Measurements from ENCODE around the gene ZFAND6.
"Not testable (repeated sequence)": the region's sequence is repeated elsewhere in the genome, so short reads cannot be mapped to it uniquely, and the experiment has no call there.

ZFAND6 gene

GRCh38 chr15:80099241-80099640 lies 39.8 kb downstream of the ZFAND6 start:
- no peak for DNase-seq (ENCODE audit: low spot score)

GRCh38 chr15:80099662-80100061 lies 40.2 kb downstream of the ZFAND6 start:
- not testable (repeated sequence) for DNase-seq (ENCODE audit: low spot score)

GRCh38 chr15:80100247-80100646 lies 40.8 kb downstream of the ZFAND6 start:
- DNase-seq (ENCODE audit: low spot score), result no peak

DNA sequence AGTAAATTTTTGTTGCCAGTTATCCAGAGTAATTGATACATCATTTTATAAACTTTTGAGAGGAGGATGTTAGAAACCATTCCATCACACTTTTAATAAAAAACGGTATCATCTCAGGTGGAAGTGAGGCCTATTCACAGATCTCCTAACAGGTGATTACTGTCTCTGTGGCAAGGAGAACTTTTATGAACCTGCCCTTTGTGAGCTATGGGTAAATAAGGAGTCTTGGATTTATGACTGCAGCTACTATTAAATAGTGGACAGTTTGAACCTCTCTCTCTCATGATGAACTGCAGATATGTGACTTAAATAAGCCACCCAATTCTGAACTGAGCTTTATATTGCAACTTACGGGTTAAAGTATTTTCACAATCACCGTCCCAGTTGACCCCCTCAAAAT lies 45.7 kb downstream of the ZFAND6 start:
- no peak for DNase-seq (ENCODE audit: low spot score)

DNA sequence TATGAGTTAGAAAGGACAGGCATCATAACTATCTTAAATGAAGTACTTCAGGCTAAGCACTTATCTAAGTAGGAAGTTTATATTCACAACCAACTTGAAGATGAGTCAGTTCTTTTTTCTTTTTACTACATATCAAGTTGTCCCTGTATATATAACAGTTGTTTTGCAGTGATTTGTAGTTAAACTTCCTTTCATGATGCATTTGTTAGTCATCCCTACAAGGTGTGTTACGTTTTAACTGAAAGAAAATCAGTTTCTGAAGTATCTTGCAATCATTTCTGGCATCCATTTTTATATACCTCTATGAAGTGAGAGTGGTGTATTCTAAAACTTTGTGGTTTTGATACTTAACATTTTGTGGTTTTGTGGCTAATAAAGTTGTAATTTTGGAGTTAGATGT lies 46.1 kb downstream of the ZFAND6 start:
- DNase-seq (ENCODE audit: low spot score), result peak; percentile 28

- no peak for DNase-seq (ENCODE audit: low spot score)
These were observed 46.6 kb downstream of the ZFAND6 start for GRCh38 chr15:80106051-80106450.

DNA sequence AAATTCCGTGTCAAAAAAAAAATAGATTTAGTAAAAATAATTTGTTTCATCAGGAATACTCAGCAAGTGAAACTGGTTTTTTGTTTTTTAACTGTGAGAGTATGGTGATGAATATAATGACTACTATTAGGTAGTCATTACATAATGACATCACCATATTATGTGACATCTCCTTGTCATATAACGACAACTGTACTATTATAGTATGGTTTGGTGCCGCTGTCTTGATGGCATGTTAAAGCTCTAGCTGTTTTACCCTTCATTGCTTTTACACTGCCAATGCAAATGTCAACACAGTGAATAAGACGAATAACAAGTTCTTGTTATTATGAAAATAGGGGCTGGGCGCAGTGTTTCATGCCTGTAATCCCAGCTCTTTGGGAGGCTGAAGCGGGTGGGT lies 47.7 kb downstream of the ZFAND6 start:
- no peak for DNase-seq (ENCODE audit: low spot score)

DNA sequence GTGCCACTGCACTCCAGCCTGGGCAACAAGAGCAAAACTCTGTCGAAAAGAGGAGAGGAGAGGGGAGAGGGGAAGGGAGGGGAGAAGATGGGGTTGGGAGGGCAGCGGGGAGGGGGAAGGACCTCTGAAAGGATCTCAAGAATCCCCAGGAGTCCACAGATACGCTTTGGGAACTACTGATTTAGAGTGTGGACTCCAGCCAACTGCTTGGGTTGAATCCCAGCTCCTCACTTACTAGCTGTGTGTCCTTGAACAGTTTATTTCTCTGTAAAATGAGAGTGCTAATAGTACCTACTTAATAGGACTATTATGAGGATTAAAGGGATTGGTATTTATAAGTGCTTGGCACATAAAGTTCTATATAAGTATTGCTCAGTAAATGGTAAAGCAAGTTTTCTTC lies 48.3 kb downstream of the ZFAND6 start:
- no peak for DNase-seq (ENCODE audit: low spot score)

DNA sequence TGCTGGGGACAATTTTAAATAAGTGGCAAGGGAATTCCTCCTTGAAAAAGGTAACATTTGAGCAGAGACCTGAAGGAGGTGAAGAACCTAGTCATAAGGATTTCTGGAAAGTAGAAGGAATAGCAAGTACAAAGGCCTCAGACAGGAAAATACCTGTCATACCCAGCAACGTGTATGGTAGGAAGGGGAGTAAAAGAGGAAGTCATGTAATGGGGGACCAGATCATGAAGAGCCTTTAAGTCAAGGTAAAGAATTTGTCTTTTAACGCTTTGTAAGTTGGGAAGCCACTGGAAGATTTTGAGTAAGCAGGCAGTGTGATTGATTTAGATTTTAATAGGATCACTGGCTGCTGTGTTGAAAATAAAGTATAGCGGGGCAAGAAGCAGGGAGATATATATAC lies 49.9 kb downstream of the ZFAND6 start:
- DNase-seq (ENCODE audit: low spot score), result no peak

GRCh38 chr15:80110920-80111319 lies 51.4 kb downstream of the ZFAND6 start:
- DNase-seq (ENCODE audit: low spot score), result no peak

DNA sequence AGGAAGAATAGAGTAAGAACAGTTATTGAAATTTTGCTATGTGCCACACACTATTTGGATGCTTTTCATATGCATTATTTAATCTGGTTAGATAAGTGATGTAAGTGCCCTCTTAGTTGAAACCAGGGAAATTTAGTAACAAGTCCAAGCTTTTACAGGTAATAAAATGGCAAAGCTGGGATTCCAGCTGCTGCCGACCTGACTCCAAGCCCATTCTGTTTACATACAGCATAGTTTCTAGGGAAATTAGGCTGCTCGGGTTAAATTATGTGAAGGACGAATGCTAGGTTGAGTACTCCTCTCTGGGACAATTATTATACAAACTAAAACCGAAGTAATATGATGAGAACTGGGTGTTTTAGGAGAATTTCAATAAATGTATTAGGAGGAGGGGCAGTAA lies 54.6 kb downstream of the ZFAND6 start:
- DNase-seq (ENCODE audit: low spot score), result no peak

GRCh38 chr15:80115021-80115420 lies 55.5 kb downstream of the ZFAND6 start:
- no peak for DNase-seq (ENCODE audit: low spot score)

- no peak for DNase-seq (ENCODE audit: low spot score)
These were observed 59.5 kb downstream of the ZFAND6 start for GRCh38 chr15:80118956-80119355.

DNA sequence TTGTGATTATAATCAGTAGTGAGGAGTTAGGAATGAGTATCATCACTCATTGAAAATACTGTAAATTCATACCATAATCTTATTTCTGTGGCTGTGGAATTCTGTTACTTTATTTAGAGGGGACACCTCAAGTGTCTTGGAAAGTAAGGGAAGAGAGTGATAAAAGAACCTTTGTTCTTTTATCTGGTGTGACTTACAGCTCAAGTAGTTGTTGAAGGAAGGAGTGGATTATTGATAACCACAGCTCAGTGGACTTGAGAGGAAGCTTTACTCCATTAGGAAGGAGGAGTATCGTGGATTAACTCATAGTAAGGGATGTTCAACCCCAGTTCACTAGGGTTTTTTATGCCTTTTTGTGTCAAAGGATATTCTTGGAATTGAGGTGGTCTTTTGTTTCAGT lies 61.2 kb downstream of the ZFAND6 start:
- no peak for DNase-seq (ENCODE audit: low spot score)

DNA sequence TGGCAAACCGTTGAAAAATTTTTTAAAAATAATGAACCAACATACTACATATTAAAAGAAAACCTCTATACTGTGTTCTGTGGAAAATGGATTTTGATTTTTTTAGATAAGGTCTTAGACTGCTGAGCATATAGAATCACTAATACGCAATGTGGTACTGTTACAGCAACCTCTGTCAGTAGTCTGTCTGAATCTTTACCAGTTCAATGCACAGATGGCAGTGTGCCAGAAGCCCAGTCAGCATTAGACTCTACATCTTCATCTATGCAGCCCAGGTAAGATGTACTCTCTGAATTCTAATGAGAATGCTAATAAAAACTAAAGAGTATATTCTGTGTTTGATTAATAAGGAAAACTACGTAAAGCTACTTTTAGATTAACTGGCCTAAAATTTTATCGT lies 62.1 kb downstream of the ZFAND6 start:
- DNase-seq (ENCODE audit: low spot score), result no peak

DNA sequence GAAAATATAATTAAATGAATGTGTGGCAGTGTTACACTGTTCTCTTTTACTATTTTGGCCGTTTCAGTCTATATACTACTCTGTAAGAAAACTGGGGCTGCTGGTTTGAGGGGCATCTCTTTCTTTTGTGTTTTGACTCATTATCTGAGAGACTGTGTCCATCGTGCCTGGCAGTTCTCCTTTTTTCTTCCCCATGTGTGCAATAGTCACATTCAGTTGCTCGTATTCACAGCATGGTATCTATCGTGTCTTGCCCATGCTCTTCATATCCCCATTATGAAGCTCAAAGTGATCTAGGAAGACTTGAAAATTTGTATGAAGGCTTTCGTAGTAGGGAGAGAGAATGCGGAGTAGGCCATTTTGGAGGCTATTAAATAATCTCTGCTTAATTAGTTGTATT lies 63.6 kb downstream of the ZFAND6 start:
- no peak for DNase-seq (ENCODE audit: low spot score)

DNA sequence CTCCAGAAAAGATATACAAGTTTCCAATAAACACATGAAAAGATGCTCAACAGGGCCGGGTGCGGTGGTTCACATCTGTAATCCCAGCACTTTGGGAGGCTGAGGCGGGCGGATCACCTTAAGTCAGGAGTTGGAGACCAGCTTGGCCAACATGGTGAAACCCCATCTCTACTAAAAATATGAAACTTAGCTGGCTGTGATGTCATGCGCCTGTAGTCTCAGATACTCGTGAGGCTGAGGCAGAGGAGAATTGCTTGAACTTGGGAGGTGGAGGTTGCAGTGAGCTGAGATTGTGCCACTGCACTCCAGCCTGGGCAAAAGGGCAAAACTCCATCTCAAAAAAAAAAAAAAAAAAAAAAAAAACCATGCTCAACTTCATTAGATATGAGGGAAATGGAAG lies 67.8 kb downstream of the ZFAND6 start:
- not testable (repeated sequence) for DNase-seq (ENCODE audit: low spot score)

- DNase-seq (ENCODE audit: low spot score), result no peak
These were observed 68.4 kb downstream of the ZFAND6 start for GRCh38 chr15:80127911-80128310.

- DNase-seq (ENCODE audit: low spot score), result no peak
These were observed 72.9 kb downstream of the ZFAND6 start for GRCh38 chr15:80132382-80132781.

GRCh38 chr15:80136854-80137253 lies 77.4 kb downstream of the ZFAND6 start:
- no peak for DNase-seq (ENCODE audit: low spot score)

DNA sequence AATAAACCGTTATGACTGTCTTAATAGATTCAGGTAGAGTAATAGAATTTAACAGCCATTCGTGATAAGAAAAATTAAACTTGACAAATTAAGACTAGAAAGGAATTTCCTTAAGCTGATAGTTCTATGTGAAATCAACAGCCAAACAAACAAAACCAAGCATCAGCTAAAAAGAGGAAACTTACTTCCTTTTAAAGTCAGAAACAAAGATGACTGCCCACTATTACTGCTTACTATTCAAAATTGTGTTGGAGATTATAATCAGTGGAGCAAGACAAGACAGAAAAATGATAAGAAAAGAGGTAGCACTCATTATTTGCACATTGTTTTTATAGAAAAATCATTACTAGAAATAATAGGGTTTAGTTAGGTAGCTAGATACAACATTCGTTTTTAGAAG lies 79.5 kb downstream of the ZFAND6 start:
- no peak for DNase-seq (ENCODE audit: low spot score)

GRCh38 chr15:80140909-80141308 lies 81.4 kb downstream of the ZFAND6 start:
- no peak for DNase-seq (ENCODE audit: low spot score)

GRCh38 chr15:80141916-80142598 lies 82.6 kb downstream of the ZFAND6 start:
- DNase-seq (ENCODE audit: low spot score), result no peak

DNA sequence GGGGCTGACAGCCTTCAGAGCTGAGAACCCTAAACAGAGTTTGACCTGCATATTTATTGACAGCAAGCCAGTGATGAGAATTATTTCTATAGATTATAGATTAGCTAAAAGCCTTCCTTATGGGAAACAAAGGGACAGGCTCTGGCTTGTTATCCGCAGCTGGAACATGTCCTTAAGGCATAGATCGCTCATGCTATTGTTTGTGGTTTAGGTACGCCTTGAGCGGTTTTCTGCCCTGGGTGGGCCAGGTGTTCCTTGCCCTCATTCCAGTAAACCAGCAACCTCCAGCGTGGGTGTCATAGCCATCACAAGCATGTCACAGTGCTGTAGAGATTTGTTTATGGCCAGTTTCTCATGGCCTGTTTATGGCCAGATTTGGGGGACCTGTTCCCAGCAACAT lies 83.2 kb downstream of the ZFAND6 start:
- no peak for DNase-seq (ENCODE audit: low spot score)

DNA sequence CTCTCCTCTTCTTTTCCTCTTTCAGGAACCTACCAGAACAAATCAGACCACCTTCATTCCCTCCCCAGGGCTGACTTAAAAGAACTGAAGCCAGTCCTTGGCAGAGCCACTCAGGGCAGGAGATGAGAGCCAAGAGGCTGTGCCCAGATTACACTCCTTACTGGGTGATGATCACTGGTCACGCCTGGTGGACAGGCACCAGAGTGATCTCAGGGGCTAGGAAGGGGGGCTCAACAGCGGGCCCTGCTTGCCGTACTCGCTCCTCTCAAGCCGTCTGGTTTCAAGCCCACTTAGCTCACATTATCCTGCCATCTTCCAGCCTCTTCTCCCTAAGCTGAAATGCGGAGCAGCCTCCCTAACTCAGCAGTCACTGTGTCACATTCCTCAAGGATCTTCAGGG lies 91.7 kb downstream of the ZFAND6 start:
- DNase-seq (ENCODE audit: low spot score), result no peak

Data from LoVo (cell line).